Activated B cell treated with CpG ODN at 0.5 μM for 24 hours (primary cell): Measurements from ENCODE around the gene PLCB1. TPM values are rescaled to one million over a fixed set of nuclear protein-coding genes. Genes with fewer than 3 reads are reported as not detected.

Experiments used
- ATAC-seq: fragments of 200-7000 bp; cut with Tn5 transposase; one replicate; pipeline ENCODE4 v1.10.0; 2021; ENCODE audit warnings: low read depth, mild to moderate bottlenecking, moderate library complexity
- CTCF ChIA-PET: fragments of 350-600 bp; sonication (Branson Sonifier 250); formaldehyde crosslinking; loops from one replicate; lab custom pipeline; 2021; ENCODE audit warnings: antibody characterized with exemption; lab: Charles Lee
- POLR2A ChIA-PET: fragments of 350-600 bp; sonication (Branson Sonifier 250); formaldehyde crosslinking; loops from one replicate; lab custom pipeline; 2021; ENCODE audit warnings: antibody characterized with exemption; lab: Charles Lee
- DNase-seq: peaks from one replicate; pipeline ENCODE4 v3.0.0; 2022
- H3K27ac Mint-ChIP-seq: one replicate; pipeline ENCODE4 v1.8.0; 2020; ENCODE audit warnings: mixed read lengths
- H3K27me3 Mint-ChIP-seq: one replicate; pipeline ENCODE4 v1.8.0; 2021; ENCODE audit warnings: mixed read lengths
- H3K36me3 Mint-ChIP-seq: one replicate; pipeline ENCODE4 v1.8.0; 2021; ENCODE audit warnings: low read depth, mixed read lengths
- H3K4me1 Mint-ChIP-seq: one replicate; pipeline ENCODE4 v1.8.0; 2021; ENCODE audit warnings: mixed read lengths
- H3K4me3 Mint-ChIP-seq: one replicate; pipeline ENCODE4 v1.8.0; 2020; ENCODE audit warnings: mild to moderate bottlenecking, mixed read lengths
- H3K9me3 Mint-ChIP-seq: one replicate; pipeline ENCODE4 v1.8.0; 2020; ENCODE audit warnings: mixed read lengths
- CTCF ChIP-seq: fragments of 200-600 bp; IDR thresholded peaks from one replicate; pipeline ENCODE4 v1.8.0; 2022; ENCODE audit warnings: antibody characterized with exemption, mild to moderate bottlenecking
- intact Hi-C: fragments of 100-400 bp; cut with micrococcal nuclease; formaldehyde crosslinking; loops from one replicate; pipeline ENCODE4 v1.15.1; 2024
- total RNA-seq: library from RNA; stranded (reverse); gene quantifications from 2 replicates; pipeline ENCODE4 v1.2.3, GENCODE V29; 2022

The PLCB1 gene
- total RNA-seq, 1 donor from 2014 or later, result 0.86 TPM

GRCh38 chr20:8447262-8448120 lies 315.4 kb downstream of the PLCB1 start:
- CTCF ChIA-PET, result no interaction called here
- intact Hi-C loops, result no loop called here
- Mint-ChIP-seq H3K4me3 (no peak overlapping the region), H3K9me3 (no peaks in the 10 kb centered on the region), H3K36me3 (no peaks in the 10 kb centered on the region), H3K4me1 (no peaks in the 10 kb centered on the region), H3K27me3 (no peaks in the 10 kb centered on the region), H3K27ac (no peak overlapping the region)
- ATAC-seq, result no peak
- POLR2A ChIA-PET, result no interaction called here
- TF ChIP-seq CTCF, result no peak
- DNase-seq, result no peak

- ATAC-seq, result no peak
- no peak for TF ChIP-seq CTCF
- no peaks in the 10 kb centered on the region for H3K27me3 Mint-ChIP-seq
- intact Hi-C loops, result no loop called here
- DNase-seq, result no peak
- no peaks in the 10 kb centered on the region for H3K36me3 Mint-ChIP-seq
- no peaks in the 10 kb centered on the region for H3K9me3 Mint-ChIP-seq
- H3K4me1 Mint-ChIP-seq, result no peaks in the 10 kb centered on the region
- H3K4me3 Mint-ChIP-seq, result no peak overlapping the region
- ChIA-PET CTCF (no interaction called here), POLR2A (no interaction called here)
- no peak overlapping the region for H3K27ac Mint-ChIP-seq
These were observed 317.1 kb downstream of the PLCB1 start for GRCh38 chr20:8449123-8449522.

- Mint-ChIP-seq H3K27ac (no peak overlapping the region), H3K9me3 (no peaks in the 10 kb centered on the region), H3K27me3 (no peaks in the 10 kb centered on the region), H3K4me3 (no peak overlapping the region), H3K4me1 (peaks cover 4% of the 10 kb centered on the region), H3K36me3 (no peaks in the 10 kb centered on the region)
- POLR2A ChIA-PET, result no interaction called here
- intact Hi-C loops, result no loop called here
- CTCF ChIA-PET, result no interaction called here
- DNase-seq, result no peak
- ATAC-seq, result no peak
- TF ChIP-seq CTCF, result no peak
These were observed 322.2 kb downstream of the PLCB1 start for GRCh38 chr20:8454137-8454712.

GRCh38 chr20:8456765-8457164 lies 324.7 kb downstream of the PLCB1 start:
- TF ChIP-seq CTCF, result no peak
- ChIA-PET CTCF (no interaction called here), POLR2A (no interaction called here)
- no peak overlapping the region for H3K27ac Mint-ChIP-seq
- H3K4me3 Mint-ChIP-seq, result no peak overlapping the region
- H3K27me3 Mint-ChIP-seq, result no peaks in the 10 kb centered on the region
- H3K9me3 Mint-ChIP-seq, result no peaks in the 10 kb centered on the region
- peaks cover 4% of the 10 kb centered on the region for H3K4me1 Mint-ChIP-seq
- DNase-seq (no peak), ATAC-seq (no peak)
- intact Hi-C loops, result no loop called here
- H3K36me3 Mint-ChIP-seq, result no peaks in the 10 kb centered on the region

- TF ChIP-seq CTCF, result no peak
- intact Hi-C loops, result no loop called here
- H3K27ac Mint-ChIP-seq, result no peak overlapping the region
- ChIA-PET POLR2A (interaction anchor here (0.7 kb wide), 1 partner anchor 59 kb away, joined by 4 read pairs; no protein-coding TSS in a partner anchor), CTCF (no interaction called here)
- no peaks in the 10 kb centered on the region for H3K27me3 Mint-ChIP-seq
- H3K36me3 Mint-ChIP-seq, result no peaks in the 10 kb centered on the region
- ATAC-seq, result no peak
- DNase-seq, result no peak
- peaks cover 4% of the 10 kb centered on the region for H3K4me1 Mint-ChIP-seq
- no peaks in the 10 kb centered on the region for H3K9me3 Mint-ChIP-seq
- H3K4me3 Mint-ChIP-seq, result no peak overlapping the region
These were observed 325.9 kb downstream of the PLCB1 start for GRCh38 chr20:8457978-8458377.
